Trophoblast cell (in vitro differentiated cells and primary cell): ENCODE measurements around the gene TTLL5.

ENCODE experiments used
- DNase-seq, 2 donors: peaks; one replicate each; pipeline ENCODE4 v3.0.0-alpha.2; 2016
- H2AFZ ChIP-seq: 2 replicates; pipeline ENCODE4 v1.6.1; 2013; ENCODE audit warnings: low read length, moderate library complexity, mild to moderate bottlenecking; ENCODE audit not compliant: insufficient read depth, poor library complexity
- H2AK5ac ChIP-seq: 2 replicates; pipeline ENCODE4 v1.6.1; 2013; ENCODE audit warnings: mild to moderate bottlenecking, low read length
- H2BK120ac ChIP-seq: 2 replicates; pipeline ENCODE4 v1.6.1; 2013; ENCODE audit warnings: low read length, mild to moderate bottlenecking, moderate library complexity; ENCODE audit not compliant: insufficient read depth, poor library complexity
- H2BK12ac ChIP-seq: 2 replicates; pipeline ENCODE4 v1.6.1; 2013; ENCODE audit warnings: mild to moderate bottlenecking, low read length, moderate library complexity
- H2BK5ac ChIP-seq: 2 replicates; pipeline ENCODE4 v1.6.1; 2013; ENCODE audit warnings: low read length, low read depth, moderate library complexity, mild to moderate bottlenecking; ENCODE audit not compliant: poor library complexity
- H3K14ac ChIP-seq: 2 replicates; pipeline ENCODE4 v1.6.1; 2013; ENCODE audit warnings: mild to moderate bottlenecking, low read length
- H3K18ac ChIP-seq: 2 replicates; pipeline ENCODE4 v1.6.1; 2013; ENCODE audit warnings: mild to moderate bottlenecking, low read length
- H3K23ac ChIP-seq: 2 replicates; pipeline ENCODE4 v1.6.1; 2013; ENCODE audit warnings: low read length
- H3K27ac ChIP-seq: 2 replicates; pipeline ENCODE4 v1.5.1; 2013; ENCODE audit warnings: low read depth, mild to moderate bottlenecking, inconsistent platforms, low read length, moderate library complexity
- H3K27me3 ChIP-seq: 2 replicates; pipeline ENCODE4 v1.6.1; 2013; ENCODE audit warnings: inconsistent platforms, mild to moderate bottlenecking, low read length, moderate library complexity; ENCODE audit not compliant: insufficient read depth
- H3K36me3 ChIP-seq, 2 experiments: 1 replicate in 1 of 2; 2 replicates in 1 of 2; pipeline ENCODE4 v1.6.1; 2013; ENCODE audit warnings: low read length in 2 of 2, mild to moderate bottlenecking in 2 of 2, moderate library complexity in 1 of 2; ENCODE audit not compliant: insufficient read depth in 2 of 2, control insufficient read depth in 1 of 2
- H3K4ac ChIP-seq: 2 replicates; pipeline ENCODE4 v1.6.1; 2013; ENCODE audit warnings: low read depth, mild to moderate bottlenecking, low read length, moderate library complexity
- H3K4me1 ChIP-seq, 2 experiments: 1 replicate in 1 of 2; 2 replicates in 1 of 2; pipeline ENCODE4 v1.6.1; 2013; ENCODE audit warnings: low read length in 2 of 2, mild to moderate bottlenecking in 2 of 2, moderate library complexity in 1 of 2; ENCODE audit not compliant: insufficient read depth in 2 of 2, control insufficient read depth in 1 of 2
- H3K4me2 ChIP-seq: 2 replicates; pipeline ENCODE4 v1.6.1; 2013; ENCODE audit warnings: inconsistent platforms, mild to moderate bottlenecking, low read length, moderate library complexity
- H3K4me3 ChIP-seq: 2 replicates; pipeline ENCODE4 v1.5.1; 2013; ENCODE audit warnings: mild to moderate bottlenecking, low read depth, low read length, inconsistent platforms
- H3K79me1 ChIP-seq: one replicate; pipeline ENCODE4 v1.6.1; 2013; ENCODE audit warnings: low read length
- H3K79me2 ChIP-seq: 2 replicates; pipeline ENCODE4 v1.6.1; 2013; ENCODE audit warnings: low read length, mild to moderate bottlenecking; ENCODE audit not compliant: control insufficient read depth, insufficient read depth, poor library complexity
- H3K9ac ChIP-seq: 2 replicates; pipeline ENCODE4 v1.6.1; 2013; ENCODE audit warnings: mild to moderate bottlenecking, low read length
- H3K9me3 ChIP-seq: 2 replicates; pipeline ENCODE4 v1.6.1; 2013; ENCODE audit warnings: low read depth, mild to moderate bottlenecking, control low read depth, inconsistent platforms, low read length; ENCODE audit not compliant: insufficient read depth
- H4K12ac ChIP-seq: 2 replicates; pipeline ENCODE4 v1.6.1; 2013; ENCODE audit warnings: low read depth, mild to moderate bottlenecking, low read length, moderate library complexity
- H4K8ac ChIP-seq: 2 replicates; pipeline ENCODE4 v1.6.1; 2013; ENCODE audit warnings: low read depth, mild to moderate bottlenecking, low read length, moderate library complexity
- H4K91ac ChIP-seq: one replicate; pipeline ENCODE4 v1.6.1; 2013; ENCODE audit warnings: low read depth, mild to moderate bottlenecking, low read length, moderate library complexity
- WGBS: extraction: QIAGEN DNeasy Blood & Tissue Kit; methylation state at CpG from one replicate; pipeline ENCODE4 v1.1.7; 2013; ENCODE audit warnings: missing lambda C conversion rate; ENCODE audit not compliant: insufficient read length, insufficient coverage; ENCODE audit errors: extremely low coverage; 5-methylcytosine and 5-hydroxymethylcytosine counted together

TTLL5 gene

DNA sequence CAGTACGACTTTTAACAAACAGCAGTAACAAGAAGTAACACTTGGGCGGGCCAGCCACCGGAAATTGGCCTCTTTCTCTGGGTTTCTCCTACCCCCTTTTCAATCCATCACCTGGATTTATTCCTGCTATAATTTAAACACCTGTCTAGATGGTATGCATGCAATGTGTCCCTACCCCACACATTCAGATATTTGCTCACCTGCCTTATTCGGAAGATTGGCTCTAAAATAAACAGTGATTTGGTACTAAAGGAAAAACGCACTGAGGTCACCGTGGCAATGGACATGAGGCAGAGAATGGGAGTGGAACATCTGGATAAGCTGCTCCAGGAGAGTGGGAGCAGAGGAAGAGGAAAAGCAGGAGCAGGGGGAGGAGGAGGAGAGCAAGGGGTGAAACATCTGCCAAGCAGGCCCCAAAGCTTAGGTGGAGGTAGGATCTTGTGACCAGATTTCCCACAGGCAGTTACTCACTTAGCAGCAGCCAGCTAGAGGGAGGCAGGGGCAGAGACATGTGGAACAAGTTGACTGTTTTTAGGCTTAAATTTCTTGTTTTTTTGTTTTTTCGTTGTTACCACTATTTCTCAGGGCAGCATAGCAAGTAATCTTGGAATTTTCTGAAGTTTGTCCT is 150.9 kb downstream of the TTLL5 start:
- no peaks in the 10 kb centered on the region for H3K79me2 ChIP-seq
- H3K4me3 ChIP-seq = no peak overlapping the region
- no peak overlapping the region for H2BK12ac ChIP-seq
- no peak overlapping the region for H3K18ac ChIP-seq
- peaks cover 2 to 3% of the 10 kb centered on the region in 2 experiments for H3K36me3 ChIP-seq
- H3K27ac ChIP-seq = no peak overlapping the region
- H3K27me3 ChIP-seq = no peaks in the 10 kb centered on the region
- peaks cover 0 to 7% of the 10 kb centered on the region in 2 experiments for H3K4me1 ChIP-seq
- WGBS = no CpG with 5 or more reads among the region's 7 CpGs
- no peak for DNase-seq
- no peak overlapping the region for H3K4ac ChIP-seq
- no peak overlapping the region for H2BK5ac ChIP-seq
- H3K9me3 ChIP-seq = no peaks in the 10 kb centered on the region
- H2BK120ac ChIP-seq = no peak overlapping the region
- no peak overlapping the region for H3K23ac ChIP-seq
- H3K4me2 ChIP-seq = no peak overlapping the region
- H4K8ac ChIP-seq = no peak overlapping the region
- no peak overlapping the region for H4K91ac ChIP-seq
- no peak overlapping the region for H2AFZ ChIP-seq
- no peak overlapping the region for H2AK5ac ChIP-seq
- no peak overlapping the region for H3K14ac ChIP-seq
- H3K9ac ChIP-seq = no peak overlapping the region
- H3K79me1 ChIP-seq = no peaks in the 10 kb centered on the region
- H4K12ac ChIP-seq = no peak overlapping the region

- no peak overlapping the region for H4K91ac ChIP-seq
- H3K27me3 ChIP-seq = no peaks in the 10 kb centered on the region
- DNase-seq = no peak
- no peak overlapping the region for H3K4me3 ChIP-seq
- H3K4me1 ChIP-seq = peaks cover 0 to 7% of the 10 kb centered on the region in 2 experiments
- no peak overlapping the region for H2BK12ac ChIP-seq
- no peak overlapping the region for H3K4ac ChIP-seq
- no CpG with 5 or more reads among the region's 4 CpGs for WGBS
- H2BK5ac ChIP-seq = no peak overlapping the region
- H3K23ac ChIP-seq = no peak overlapping the region
- no peak overlapping the region for H3K9ac ChIP-seq
- H2AK5ac ChIP-seq = no peak overlapping the region
- no peak overlapping the region for H2AFZ ChIP-seq
- no peaks in the 10 kb centered on the region for H3K79me2 ChIP-seq
- H4K8ac ChIP-seq = no peak overlapping the region
- H2BK120ac ChIP-seq = no peak overlapping the region
- H3K18ac ChIP-seq = no peak overlapping the region
- no peaks in the 10 kb centered on the region for H3K9me3 ChIP-seq
- no peaks in the 10 kb centered on the region for H3K36me3 ChIP-seq
- H3K4me2 ChIP-seq = no peak overlapping the region
- H3K27ac ChIP-seq = no peak overlapping the region
- no peaks in the 10 kb centered on the region for H3K79me1 ChIP-seq
- H3K14ac ChIP-seq = no peak overlapping the region
- no peak overlapping the region for H4K12ac ChIP-seq
Observed at GRCh38 chr14:75812622-75813021, 151.6 kb downstream of the TTLL5 start.

DNA sequence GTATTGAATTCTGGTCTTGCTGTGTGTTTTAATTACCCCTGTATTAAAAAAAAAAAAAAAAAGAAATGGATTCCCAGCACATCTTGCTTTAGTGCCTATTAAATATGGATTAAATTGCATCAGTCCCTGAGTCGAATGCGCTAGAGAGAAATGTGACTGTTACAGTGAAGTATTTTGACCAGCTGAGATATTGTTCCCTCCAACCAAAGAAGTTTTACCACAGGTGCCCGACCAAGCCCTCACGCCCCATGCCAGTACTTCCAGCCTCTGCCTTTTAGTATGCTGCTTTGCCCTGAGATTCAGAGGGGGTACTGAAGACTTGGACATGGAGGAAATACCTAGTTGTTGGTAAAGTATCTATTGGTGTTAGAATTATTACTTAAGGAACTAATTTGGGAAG is 159.7 kb downstream of the TTLL5 start:
- Histone ChIP-seq H2BK12ac (no peak overlapping the region), H3K4me2 (no peak overlapping the region), H3K18ac (no peak overlapping the region), H3K79me1 (peaks cover 1% of the 10 kb centered on the region), H2BK5ac (no peak overlapping the region), H3K23ac (no peak overlapping the region), H4K8ac (no peak overlapping the region), H2AK5ac (no peak overlapping the region), H3K79me2 (no peaks in the 10 kb centered on the region), H3K4me3 (no peak overlapping the region), H3K36me3 (peaks cover 6 to 8% of the 10 kb centered on the region in 2 experiments), H2BK120ac (no peak overlapping the region), H4K12ac (no peak overlapping the region), H3K4me1 (peaks cover 2 to 8% of the 10 kb centered on the region in 2 experiments), H3K9me3 (no peaks in the 10 kb centered on the region), H3K9ac (no peak overlapping the region), H2AFZ (no peak overlapping the region), H3K27me3 (no peaks in the 10 kb centered on the region), H3K27ac (no peak overlapping the region), H3K4ac (no peak overlapping the region), H3K14ac (no peak overlapping the region), H4K91ac (no peak overlapping the region)
- DNase-seq = no peak
- no CpG with 5 or more reads among the region's 4 CpGs for WGBS

DNA sequence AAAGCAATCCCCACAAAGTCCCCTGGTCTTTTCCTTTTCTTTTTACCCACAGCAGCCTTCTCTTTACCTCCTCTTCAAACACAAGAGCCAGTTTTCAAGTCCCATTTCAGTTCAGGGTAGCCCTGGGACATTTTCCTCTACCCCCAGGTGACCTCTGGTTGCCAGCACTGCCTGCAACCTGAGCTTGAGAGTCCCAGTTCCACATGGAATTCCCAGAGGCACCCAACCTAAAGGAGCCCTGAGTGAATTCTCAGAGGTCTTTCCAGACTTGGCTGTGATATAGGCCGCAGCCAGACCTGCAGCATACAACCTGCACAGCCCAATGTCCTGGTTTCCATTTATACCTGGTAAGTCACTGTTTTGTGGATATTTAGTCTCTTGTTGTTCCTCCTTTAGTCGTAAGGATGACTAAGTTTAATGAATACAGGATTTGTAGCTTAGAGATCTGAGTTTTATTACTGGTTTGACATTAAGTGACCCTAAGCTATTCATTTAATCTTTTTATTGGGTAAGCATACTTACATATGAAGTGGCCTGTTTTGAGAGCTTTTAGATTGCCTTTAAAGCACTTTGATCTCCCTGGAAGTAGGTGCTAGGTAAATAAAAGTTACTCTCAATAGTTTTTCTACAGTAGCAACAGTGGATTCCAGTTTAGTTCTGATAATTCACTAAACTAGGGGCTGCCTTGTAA is 160.9 kb downstream of the TTLL5 start:
- no peak for DNase-seq
- Histone ChIP-seq H4K12ac (no peak overlapping the region), H3K4ac (no peak overlapping the region), H3K79me2 (no peaks in the 10 kb centered on the region), H3K9me3 (no peaks in the 10 kb centered on the region), H3K14ac (no peak overlapping the region), H4K91ac (peak overlapping the region; percentile 11), H3K27ac (no peak overlapping the region), H2BK12ac (peak overlapping the region; percentile 7), H2BK5ac (peak overlapping the region; percentile 27), H3K18ac (no peak overlapping the region), H3K4me3 (no peak overlapping the region), H3K27me3 (no peaks in the 10 kb centered on the region), H3K9ac (no peak overlapping the region), H3K23ac (no peak overlapping the region), H2BK120ac (peak overlapping the region; percentile 54), H2AFZ (no peak overlapping the region), H3K4me2 (no peak overlapping the region), H2AK5ac (no peak overlapping the region), H4K8ac (no peak overlapping the region), H3K4me1 (peaks cover 2 to 8% of the 10 kb centered on the region in 2 experiments), H3K36me3 (peaks cover 6 to 10% of the 10 kb centered on the region in 2 experiments), H3K79me1 (peaks cover 1% of the 10 kb centered on the region)
- no CpG with 5 or more reads among the region's 2 CpGs for WGBS
